ENCODE data around the gene NR2F2. TPM values are rescaled to one million over a fixed set of nuclear protein-coding genes. Genes with fewer than 3 reads are reported as not detected.
A peak's percentile ranks its signal among the peaks of the same experiment; 100 is the strongest.

NR2F2 gene
- total and polyA plus RNA-seq, 2 of the 13 experiments (the other 11 are each of a cell fraction or from before 2014, with no cell fraction given) = 3.5 to 4.7 TPM

GRCh38 chr15:96334705-96335410, 4.4 kb downstream of the NR2F2 start (continued):
- TF ChIP-seq, protein P1, sequence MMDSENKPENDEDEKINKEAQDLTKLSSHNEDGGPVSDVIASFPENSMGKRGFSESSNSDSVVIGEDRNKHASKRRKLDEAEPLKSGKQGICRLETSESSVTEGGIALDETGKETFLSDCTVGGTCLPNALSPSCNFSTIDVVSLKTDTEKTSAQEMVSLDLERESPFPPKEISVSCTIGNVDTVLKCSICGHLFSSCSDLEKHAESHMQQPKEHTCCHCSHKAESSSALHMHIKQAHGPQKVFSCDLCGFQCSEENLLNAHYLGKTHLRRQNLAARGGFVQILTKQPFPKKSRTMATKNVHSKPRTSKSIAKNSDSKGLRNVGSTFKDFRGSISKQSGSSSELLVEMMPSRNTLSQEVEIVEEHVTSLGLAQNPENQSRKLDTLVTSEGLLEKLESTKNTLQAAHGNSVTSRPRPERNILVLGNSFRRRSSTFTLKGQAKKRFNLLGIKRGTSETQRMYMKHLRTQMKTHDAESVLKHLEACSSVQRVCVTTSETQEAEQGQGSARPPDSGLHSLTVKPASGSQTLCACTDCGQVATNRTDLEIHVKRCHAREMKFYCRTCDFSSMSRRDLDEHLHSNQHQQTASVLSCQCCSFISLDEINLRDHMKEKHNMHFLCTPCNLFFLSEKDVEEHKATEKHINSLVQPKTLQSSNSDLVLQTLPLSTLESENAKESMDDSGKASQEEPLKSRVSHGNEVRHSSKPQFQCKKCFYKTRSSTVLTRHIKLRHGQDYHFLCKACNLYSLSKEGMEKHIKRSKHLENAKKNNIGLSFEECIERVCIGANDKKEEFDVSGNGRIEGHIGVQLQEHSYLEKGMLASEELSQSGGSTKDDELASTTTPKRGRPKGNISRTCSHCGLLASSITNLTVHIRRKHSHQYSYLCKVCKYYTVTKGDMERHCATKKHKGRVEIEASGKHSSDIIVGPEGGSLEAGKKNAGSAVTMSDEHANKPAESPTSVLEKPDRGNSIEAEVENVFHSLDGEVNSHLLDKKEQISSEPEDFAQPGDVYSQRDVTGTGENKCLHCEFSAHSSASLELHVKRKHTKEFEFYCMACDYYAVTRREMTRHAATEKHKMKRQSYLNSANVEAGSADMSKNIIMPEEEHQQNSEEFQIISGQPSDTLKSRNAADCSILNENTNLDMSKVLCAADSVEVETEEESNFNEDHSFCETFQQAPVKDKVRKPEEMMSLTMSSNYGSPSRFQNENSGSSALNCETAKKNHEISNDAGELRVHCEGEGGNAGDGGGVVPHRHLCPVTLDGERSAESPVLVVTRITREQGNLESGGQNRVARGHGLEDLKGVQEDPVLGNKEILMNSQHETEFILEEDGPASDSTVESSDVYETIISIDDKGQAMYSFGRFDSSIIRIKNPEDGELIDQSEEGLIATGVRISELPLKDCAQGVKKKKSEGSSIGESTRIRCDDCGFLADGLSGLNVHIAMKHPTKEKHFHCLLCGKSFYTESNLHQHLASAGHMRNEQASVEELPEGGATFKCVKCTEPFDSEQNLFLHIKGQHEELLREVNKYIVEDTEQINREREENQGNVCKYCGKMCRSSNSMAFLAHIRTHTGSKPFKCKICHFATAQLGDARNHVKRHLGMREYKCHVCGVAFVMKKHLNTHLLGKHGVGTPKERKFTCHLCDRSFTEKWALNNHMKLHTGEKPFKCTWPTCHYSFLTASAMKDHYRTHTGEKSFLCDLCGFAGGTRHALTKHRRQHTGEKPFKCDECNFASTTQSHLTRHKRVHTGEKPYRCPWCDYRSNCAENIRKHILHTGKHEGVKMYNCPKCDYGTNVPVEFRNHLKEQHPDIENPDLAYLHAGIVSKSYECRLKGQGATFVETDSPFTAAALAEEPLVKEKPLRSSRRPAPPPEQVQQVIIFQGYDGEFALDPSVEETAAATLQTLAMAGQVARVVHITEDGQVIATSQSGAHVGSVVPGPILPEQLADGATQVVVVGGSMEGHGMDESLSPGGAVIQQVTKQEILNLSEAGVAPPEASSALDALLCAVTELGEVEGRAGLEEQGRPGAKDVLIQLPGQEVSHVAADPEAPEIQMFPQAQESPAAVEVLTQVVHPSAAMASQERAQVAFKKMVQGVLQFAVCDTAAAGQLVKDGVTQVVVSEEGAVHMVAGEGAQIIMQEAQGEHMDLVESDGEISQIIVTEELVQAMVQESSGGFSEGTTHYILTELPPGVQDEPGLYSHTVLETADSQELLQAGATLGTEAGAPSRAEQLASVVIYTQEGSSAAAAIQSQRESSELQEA (CRISPR knock-in tag; IDR thresholded peaks at IDR 0.05; ENCODE audit: not compliant biosample characterization) = no peak
- no peak for TF ChIP-seq BATF2 (CRISPR knock-in tag; IDR thresholded peaks at IDR 0.05)
- no peak for TF ChIP-seq ZNF841 (CRISPR knock-in tag; IDR thresholded peaks at IDR 0.05; ENCODE audit: borderline replicate concordance)
- TF ChIP-seq HNRNPUL1 (IDR thresholded peaks at IDR 0.05; ENCODE audit: low read depth, low read length) = no peak
- TF ChIP-seq ZSCAN21 (CRISPR knock-in tag; IDR thresholded peaks at IDR 0.05; ENCODE audit: borderline replicate concordance) = 0 out of 2 replicates have a peak, but pooled peaks have one; percentile 9
- TF ChIP-seq ZNF468 (CRISPR knock-in tag; IDR thresholded peaks at IDR 0.05) = no peak
- no peak for TF ChIP-seq KAT8 (CRISPR knock-in tag; IDR thresholded peaks at IDR 0.05)
- TF ChIP-seq ZSCAN29 (CRISPR knock-in tag; conservative IDR thresholded peaks at IDR 0.05) = no peak
- TF ChIP-seq GFI1 (CRISPR knock-in tag; IDR thresholded peaks at IDR 0.05; ENCODE audit: borderline replicate concordance) = no peak
- no peak for TF ChIP-seq MEF2D (CRISPR knock-in tag; IDR thresholded peaks at IDR 0.05)
- 0 out of 2 replicates have a peak, but pooled peaks have one; percentile 1 for TF ChIP-seq SAP130 (CRISPR knock-in tag; IDR thresholded peaks at IDR 0.05; ENCODE audit: low read depth)
- TF ChIP-seq ZNF737 (CRISPR knock-in tag; IDR thresholded peaks at IDR 0.05; ENCODE audit: borderline replicate concordance) = 0 out of 2 replicates have a peak, but pooled peaks have one; percentile 4
- TF ChIP-seq, protein P2, sequence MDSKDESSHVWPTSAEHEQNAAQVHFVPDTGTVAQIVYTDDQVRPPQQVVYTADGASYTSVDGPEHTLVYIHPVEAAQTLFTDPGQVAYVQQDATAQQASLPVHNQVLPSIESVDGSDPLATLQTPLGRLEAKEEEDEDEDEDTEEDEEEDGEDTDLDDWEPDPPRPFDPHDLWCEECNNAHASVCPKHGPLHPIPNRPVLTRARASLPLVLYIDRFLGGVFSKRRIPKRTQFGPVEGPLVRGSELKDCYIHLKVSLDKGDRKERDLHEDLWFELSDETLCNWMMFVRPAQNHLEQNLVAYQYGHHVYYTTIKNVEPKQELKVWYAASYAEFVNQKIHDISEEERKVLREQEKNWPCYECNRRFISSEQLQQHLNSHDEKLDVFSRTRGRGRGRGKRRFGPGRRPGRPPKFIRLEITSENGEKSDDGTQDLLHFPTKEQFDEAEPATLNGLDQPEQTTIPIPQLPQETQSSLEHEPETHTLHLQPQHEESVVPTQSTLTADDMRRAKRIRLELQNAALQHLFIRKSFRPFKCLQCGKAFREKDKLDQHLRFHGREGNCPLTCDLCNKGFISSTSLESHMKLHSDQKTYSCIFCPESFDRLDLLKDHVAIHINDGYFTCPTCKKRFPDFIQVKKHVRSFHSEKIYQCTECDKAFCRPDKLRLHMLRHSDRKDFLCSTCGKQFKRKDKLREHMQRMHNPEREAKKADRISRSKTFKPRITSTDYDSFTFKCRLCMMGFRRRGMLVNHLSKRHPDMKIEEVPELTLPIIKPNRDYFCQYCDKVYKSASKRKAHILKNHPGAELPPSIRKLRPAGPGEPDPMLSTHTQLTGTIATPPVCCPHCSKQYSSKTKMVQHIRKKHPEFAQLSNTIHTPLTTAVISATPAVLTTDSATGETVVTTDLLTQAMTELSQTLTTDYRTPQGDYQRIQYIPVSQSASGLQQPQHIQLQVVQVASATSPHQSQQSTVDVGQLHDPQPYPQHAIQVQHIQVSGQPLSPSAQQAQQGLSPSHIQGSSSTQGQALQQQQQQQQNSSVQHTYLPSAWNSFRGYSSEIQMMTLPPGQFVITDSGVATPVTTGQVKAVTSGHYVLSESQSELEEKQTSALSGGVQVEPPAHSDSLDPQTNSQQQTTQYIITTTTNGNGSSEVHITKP (CRISPR knock-in tag; IDR thresholded peaks at IDR 0.05; ENCODE audit: low read depth) = no peak
